Measurements from ENCODE around the gene TMEM183A. TPM values are rescaled to one million over a fixed set of nuclear protein-coding genes. Genes with fewer than 3 reads are reported as not detected.
A peak's percentile ranks its signal among the peaks of the same experiment; 100 is the strongest.

Gene TMEM183A
- total and polyA plus RNA-seq, 2 donors (not counting 1 experiment from before 2014, with no cell fraction given), result 61.2 to 65.2 TPM

DNA sequence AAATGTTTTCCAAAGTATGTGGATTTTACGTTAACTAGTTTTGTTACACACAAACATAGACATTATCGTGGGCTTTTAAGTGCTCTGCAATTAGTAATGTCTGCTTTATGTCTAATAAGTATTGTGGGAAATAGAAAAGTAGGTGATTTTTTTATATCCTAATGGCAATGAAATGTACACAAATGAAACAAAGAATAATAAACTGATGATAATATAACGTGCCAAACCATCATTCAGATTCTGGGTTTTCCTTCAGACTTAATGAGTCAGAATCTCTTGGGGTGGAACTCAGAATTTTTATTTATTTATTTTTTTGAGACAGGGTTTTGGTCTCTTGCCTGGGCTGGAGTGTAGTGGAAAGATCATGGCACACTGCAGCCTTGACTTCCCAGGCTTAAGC, 2.0 kb downstream of the TMEM183A start:
- POLR2A ChIA-PET, result no interaction called here
- peaks cover 32% of the 10 kb centered on the region for H3K4me1 Mint-ChIP-seq

DNA sequence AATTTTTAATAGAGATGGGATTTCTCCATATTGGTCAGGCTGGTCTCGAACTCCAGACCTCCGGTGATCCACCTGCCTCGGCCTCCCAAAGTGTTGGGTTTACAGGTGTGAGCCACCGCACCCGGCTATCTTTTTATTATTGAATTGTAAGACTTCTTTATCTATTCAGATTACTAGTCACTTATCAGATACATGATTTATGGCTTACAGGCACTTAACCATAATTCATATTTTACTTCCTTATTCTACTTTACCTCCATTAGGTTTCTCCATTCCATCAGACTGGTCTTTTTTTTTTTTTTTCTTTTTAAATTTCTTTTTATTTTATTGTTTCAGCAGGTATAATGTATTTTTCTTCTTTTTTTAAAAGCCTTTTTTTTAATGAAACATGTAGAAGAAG, 4.4 kb downstream of the TMEM183A start:
- DNase-seq, result no peak
- H3K27ac ChIP-seq (ENCODE audit: low read length in 2 of 2), result no peak overlapping the region
- intact Hi-C loops (cut with micrococcal nuclease), result no loop called here
- H3K4me3 Mint-ChIP-seq, result no peak overlapping the region
- no peaks in the 10 kb centered on the region for H3K9me3 Mint-ChIP-seq (ENCODE audit: insufficient read depth)
- peaks cover 71% of the 10 kb centered on the region for H3K79me2 ChIP-seq (ENCODE audit: control insufficient read depth, insufficient read depth, low read length)
- H3K27me3 Mint-ChIP-seq, result no peaks in the 10 kb centered on the region
- peaks cover 9 to 12% of the 10 kb centered on the region in 2 donors for H3K4me1 ChIP-seq (ENCODE audit: control insufficient read depth in 2 of 2, insufficient read depth in 2 of 2, low read length in 2 of 2)
- H3K4me2 ChIP-seq (replicated peaks; ENCODE audit: low read depth, low read length, poor library complexity, severe bottlenecking), result no peak overlapping the region
- no peak overlapping the region for H3K9ac ChIP-seq (ENCODE audit: low read length)
- peaks cover 21% of the 10 kb centered on the region for H3K4me1 Mint-ChIP-seq
- no CpG with 5 or more reads among the region's 5 CpGs for WGBS (ENCODE audit: insufficient coverage)
- no peak for ATAC-seq (ENCODE audit: low read depth)
- no peak overlapping the region for H2AFZ ChIP-seq (ENCODE audit: insufficient read depth, low read depth, low read length, poor library complexity, severe bottlenecking)
- H3K27ac Mint-ChIP-seq, result no peak overlapping the region
- no peak overlapping the region for H3K4me3 ChIP-seq (ENCODE audit: control extremely low read depth in 1 of 5, extremely low read depth in 1 of 5, insufficient read depth in 1 of 5, low read depth in 2 of 5, low read length in 4 of 5)
- TF ChIP-seq, protein P1, sequence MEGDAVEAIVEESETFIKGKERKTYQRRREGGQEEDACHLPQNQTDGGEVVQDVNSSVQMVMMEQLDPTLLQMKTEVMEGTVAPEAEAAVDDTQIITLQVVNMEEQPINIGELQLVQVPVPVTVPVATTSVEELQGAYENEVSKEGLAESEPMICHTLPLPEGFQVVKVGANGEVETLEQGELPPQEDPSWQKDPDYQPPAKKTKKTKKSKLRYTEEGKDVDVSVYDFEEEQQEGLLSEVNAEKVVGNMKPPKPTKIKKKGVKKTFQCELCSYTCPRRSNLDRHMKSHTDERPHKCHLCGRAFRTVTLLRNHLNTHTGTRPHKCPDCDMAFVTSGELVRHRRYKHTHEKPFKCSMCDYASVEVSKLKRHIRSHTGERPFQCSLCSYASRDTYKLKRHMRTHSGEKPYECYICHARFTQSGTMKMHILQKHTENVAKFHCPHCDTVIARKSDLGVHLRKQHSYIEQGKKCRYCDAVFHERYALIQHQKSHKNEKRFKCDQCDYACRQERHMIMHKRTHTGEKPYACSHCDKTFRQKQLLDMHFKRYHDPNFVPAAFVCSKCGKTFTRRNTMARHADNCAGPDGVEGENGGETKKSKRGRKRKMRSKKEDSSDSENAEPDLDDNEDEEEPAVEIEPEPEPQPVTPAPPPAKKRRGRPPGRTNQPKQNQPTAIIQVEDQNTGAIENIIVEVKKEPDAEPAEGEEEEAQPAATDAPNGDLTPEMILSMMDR (IDR thresholded peaks at IDR 0.05), result no peak
- TF ChIP-seq EZH2 (IDR thresholded peaks at IDR 0.05; ENCODE audit: borderline replicate concordance, insufficient read depth, low read depth, low read length, poor library complexity, severe bottlenecking), result no peak
- H3K27me3 ChIP-seq (replicated peaks in 1 of 4; ENCODE audit: control extremely low read depth in 1 of 4, control insufficient read depth in 3 of 4, insufficient read depth in 4 of 4, low read length in 3 of 4), result no peaks in the 10 kb centered on the region
- H3K9me3 ChIP-seq (ENCODE audit: control extremely low read depth in 1 of 3, control insufficient read depth in 2 of 3, insufficient read depth in 1 of 3, low read length in 2 of 3), result no peaks in the 10 kb centered on the region
- ChIA-PET CTCF (no interaction called here), POLR2A (no interaction called here)
- peaks cover 37% of the 10 kb centered on the region for H4K20me1 ChIP-seq (ENCODE audit: control insufficient read depth, insufficient read depth, low read length, poor library complexity, severe bottlenecking)
- peaks cover 15 to 64% of the 10 kb centered on the region in 2 experiments for H3K36me3 ChIP-seq (replicated peaks in 1 of 2; ENCODE audit: control extremely low read depth in 1 of 2, control insufficient read depth in 1 of 2, extremely low read depth in 1 of 2, insufficient read depth in 2 of 2, low read length in 1 of 2)

More for the DNA sequence above, 2.0 kb downstream of the TMEM183A start:
- H3K36me3 ChIP-seq (replicated peaks in 1 of 2; ENCODE audit: control extremely low read depth in 1 of 2, control insufficient read depth in 1 of 2, extremely low read depth in 1 of 2, insufficient read depth in 2 of 2, low read length in 1 of 2), result peaks cover 10 to 41% of the 10 kb centered on the region in 2 experiments
- peak overlapping the region; percentile 88 for H3K4me2 ChIP-seq (replicated peaks; ENCODE audit: low read depth, low read length, poor library complexity, severe bottlenecking)
- Mint-ChIP-seq H3K4me3 (peak overlapping the region; percentile 99), H3K9me3 (ENCODE audit: insufficient read depth) (no peaks in the 10 kb centered on the region), H3K27me3 (no peaks in the 10 kb centered on the region), H3K27ac (no peak overlapping the region)
- no peak for TF ChIP-seq EZH2 (IDR thresholded peaks at IDR 0.05; ENCODE audit: borderline replicate concordance, insufficient read depth, low read depth, low read length, poor library complexity, severe bottlenecking)
- TF ChIP-seq, protein P1 (IDR thresholded peaks at IDR 0.05), result no peak
- peaks cover 56% of the 10 kb centered on the region for H3K79me2 ChIP-seq (ENCODE audit: control insufficient read depth, insufficient read depth, low read length)
- no peak overlapping the region for H3K4me3 ChIP-seq (ENCODE audit: control extremely low read depth in 1 of 5, extremely low read depth in 1 of 5, insufficient read depth in 1 of 5, low read depth in 2 of 5, low read length in 4 of 5)
- CTCF ChIA-PET, result interaction anchor here (1.4 to 2.6 kb wide), 2 partner anchors 10 to 286 kb away, joined by 3 to 8 read pairs; no protein-coding TSS in a partner anchor
- no peak for ATAC-seq (ENCODE audit: low read depth)
- no peak for DNase-seq
- H3K9me3 ChIP-seq (ENCODE audit: control extremely low read depth in 1 of 3, control insufficient read depth in 2 of 3, insufficient read depth in 1 of 3, low read length in 2 of 3), result peaks cover 0 to 6% (median 0%) of the 10 kb centered on the region in 3 donors
- H2AFZ ChIP-seq (ENCODE audit: insufficient read depth, low read depth, low read length, poor library complexity, severe bottlenecking), result no peak overlapping the region
- peaks cover 15% of the 10 kb centered on the region for H4K20me1 ChIP-seq (ENCODE audit: control insufficient read depth, insufficient read depth, low read length, poor library complexity, severe bottlenecking)
- H3K9ac ChIP-seq (ENCODE audit: low read length), result no peak overlapping the region
- H3K4me1 ChIP-seq (ENCODE audit: control insufficient read depth in 2 of 2, insufficient read depth in 2 of 2, low read length in 2 of 2), result peaks cover 16 to 17% of the 10 kb centered on the region in 2 donors
- WGBS (ENCODE audit: insufficient coverage), result no CpG with 5 or more reads among the region's 3 CpGs
- intact Hi-C loops (cut with micrococcal nuclease), result loop anchor here (10.0 kb wide), 1 partner anchor 544 kb away; no protein-coding TSS in a partner anchor
- no peaks in the 10 kb centered on the region for H3K27me3 ChIP-seq (replicated peaks in 1 of 4; ENCODE audit: control extremely low read depth in 1 of 4, control insufficient read depth in 3 of 4, insufficient read depth in 4 of 4, low read length in 3 of 4)
- no peak overlapping the region for H3K27ac ChIP-seq (ENCODE audit: low read length in 2 of 2)
